OCI-LY7 (cell line): Measurements from ENCODE around the gene PHLDB1. TPM values are rescaled to one million over a fixed set of nuclear protein-coding genes. Genes with fewer than 3 reads are reported as not detected.

Source experiments
- BruUV-seq: library from RNA; stranded (reverse); fragments of 400-500 nt; replicated peaks from 2 replicates; lab custom pipeline; 2021; lab: Mats Ljungman, UMichigan
- CTCF ChIA-PET: fragments of 300-600 bp; sonication (Branson Sonifier 250); formaldehyde crosslinking; loops from one replicate; lab custom pipeline; 2022; ENCODE audit warnings: antibody characterized with exemption; ENCODE audit not compliant: unreplicated experiment; lab: Charles Lee
- POLR2A ChIA-PET: fragments of 300-600 bp; sonication (Branson Sonifier 250); formaldehyde crosslinking; loops from one replicate; lab custom pipeline; 2022; ENCODE audit warnings: antibody characterized with exemption; lab: Charles Lee
- DNase-seq: peaks from one replicate; pipeline ENCODE4 v3.0.0-alpha.2; 2015; ENCODE audit warnings: low spot score
- H2AFZ ChIP-seq: fragments of 200-600 bp; sonication (generic), shearing (Covaris generic); 2 replicates; pipeline ENCODE4 v1.6.1; 2014; ENCODE audit warnings: mild to moderate bottlenecking, antibody characterized with exemption, low read length, moderate library complexity
- H3K27ac ChIP-seq: fragments of 200-600 bp; sonication (generic); 2 replicates; pipeline ENCODE4 v1.5.1; 2014; ENCODE audit warnings: mixed run types, low read depth, mild to moderate bottlenecking, moderate library complexity, low read length, inconsistent platforms; ENCODE audit not compliant: poor library complexity, severe bottlenecking
- H3K36me3 ChIP-seq: fragments of 200-600 bp; sonication (generic); 2 replicates; pipeline ENCODE4 v1.6.1; 2014; ENCODE audit warnings: mild to moderate bottlenecking, antibody characterized with exemption, low read length, moderate library complexity, mixed read lengths; ENCODE audit not compliant: insufficient read depth
- H3K4me1 ChIP-seq: fragments of 200-600 bp; sonication (generic); 2 replicates; pipeline ENCODE4 v1.5.1; 2014; ENCODE audit warnings: mild to moderate bottlenecking, low read length; ENCODE audit not compliant: insufficient read depth, poor library complexity, severe bottlenecking
- H3K4me2 ChIP-seq: fragments of 200-600 bp; sonication (generic); 2 replicates; pipeline ENCODE4 v1.6.1; 2014; ENCODE audit warnings: mild to moderate bottlenecking, low read length
- H3K4me3 ChIP-seq: fragments of 200-600 bp; sonication (generic); 2 replicates; pipeline ENCODE4 v1.5.1; 2014; ENCODE audit warnings: mild to moderate bottlenecking, low read depth, low read length; ENCODE audit not compliant: poor library complexity, severe bottlenecking
- H3K79me2 ChIP-seq: fragments of 200-600 bp; sonication (generic); 2 replicates; pipeline ENCODE4 v1.6.1; 2016; ENCODE audit warnings: low read depth, mild to moderate bottlenecking, low read length, moderate library complexity, mixed read lengths; ENCODE audit not compliant: insufficient read depth
- H3K9me2 ChIP-seq: fragments of 200-600 bp; sonication (generic); 2 replicates; pipeline ENCODE4 v1.6.1; 2016; ENCODE audit warnings: mild to moderate bottlenecking, low read length, mixed read lengths; ENCODE audit not compliant: insufficient read depth
- H3K9me3 ChIP-seq: fragments of 200-600 bp; sonication (generic); 2 replicates; pipeline ENCODE4 v1.6.1; 2014; ENCODE audit warnings: mild to moderate bottlenecking, mixed run types, low read length, mixed read lengths
- H4K20me1 ChIP-seq: fragments of 200-600 bp; sonication (generic); 2 replicates; pipeline ENCODE4 v1.6.1; 2014; ENCODE audit warnings: mild to moderate bottlenecking, antibody characterized with exemption, low read length, moderate library complexity, mixed read lengths; ENCODE audit not compliant: insufficient read depth
- EZH2phosphoT487 ChIP-seq: fragments of 200-600 bp; sonication (generic); IDR thresholded peaks from 2 replicates; pipeline ENCODE4 v1.6.1; 2018; ENCODE audit warnings: low read depth, borderline replicate concordance, mild to moderate bottlenecking, mixed run types, antibody characterized with exemption, low read length, moderate library complexity, mixed read lengths
- intact Hi-C: fragments of 100-400 bp; cut with micrococcal nuclease; formaldehyde crosslinking; loops from one replicate; pipeline ENCODE4 v1.10.0; 2022; ENCODE audit not compliant: unreplicated experiment
- total RNA-seq, 2 experiments: library from RNA; depleted of rRNA in 1 of 2; stranded (reverse); fragments of >200 nt in 1 of 2; shearing (Covaris generic) in 1 of 2; gene quantifications; 2 replicates each; pipeline ENCODE4 v1.2.3, GENCODE V29; 2014 to 2022
- TF ChIP-seq, protein P1 (sequence below): fragments of 200-600 bp; sonication (generic); conservative IDR thresholded peaks from 2 replicates; pipeline ENCODE4 v1.5.1; 2014; ENCODE audit warnings: mild to moderate bottlenecking, antibody characterized with exemption, low read length, moderate library complexity, mixed read lengths

PHLDB1 gene
- total RNA-seq, 2 experiments from 2014 or later: 0.19 TPM; not detected in 1

DNA sequence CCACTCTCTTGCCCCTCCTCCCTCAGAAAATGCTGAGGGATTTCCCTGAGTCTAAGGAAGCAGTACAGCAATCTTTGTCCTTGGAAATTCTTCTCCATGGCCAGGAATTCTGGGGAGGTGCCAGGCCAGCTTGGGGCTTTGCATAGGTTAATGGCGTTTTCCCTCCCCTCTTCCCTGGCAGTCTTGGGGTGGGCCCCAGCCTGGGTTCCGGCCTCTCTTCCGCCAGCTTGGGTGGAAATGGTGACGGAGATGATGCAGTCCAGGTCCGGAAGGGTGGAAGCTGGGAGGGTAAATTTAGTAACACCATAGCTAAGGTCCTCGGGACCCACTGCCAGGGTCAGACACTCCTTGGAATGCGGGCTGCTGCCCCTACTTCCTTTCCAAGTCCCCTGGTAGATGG is 5.0 kb downstream of the PHLDB1 start:
- Histone ChIP-seq H3K27ac (no peak overlapping the region), H3K79me2 (no peaks in the 10 kb centered on the region), H3K9me3 (no peaks in the 10 kb centered on the region), H2AFZ (no peak overlapping the region), H3K4me2 (no peak overlapping the region), H3K36me3 (no peaks in the 10 kb centered on the region), H4K20me1 (no peaks in the 10 kb centered on the region), H3K4me3 (no peak overlapping the region), H3K4me1 (peaks cover 22% of the 10 kb centered on the region), H3K9me2 (no peaks in the 10 kb centered on the region)
- TF ChIP-seq, protein P1, sequence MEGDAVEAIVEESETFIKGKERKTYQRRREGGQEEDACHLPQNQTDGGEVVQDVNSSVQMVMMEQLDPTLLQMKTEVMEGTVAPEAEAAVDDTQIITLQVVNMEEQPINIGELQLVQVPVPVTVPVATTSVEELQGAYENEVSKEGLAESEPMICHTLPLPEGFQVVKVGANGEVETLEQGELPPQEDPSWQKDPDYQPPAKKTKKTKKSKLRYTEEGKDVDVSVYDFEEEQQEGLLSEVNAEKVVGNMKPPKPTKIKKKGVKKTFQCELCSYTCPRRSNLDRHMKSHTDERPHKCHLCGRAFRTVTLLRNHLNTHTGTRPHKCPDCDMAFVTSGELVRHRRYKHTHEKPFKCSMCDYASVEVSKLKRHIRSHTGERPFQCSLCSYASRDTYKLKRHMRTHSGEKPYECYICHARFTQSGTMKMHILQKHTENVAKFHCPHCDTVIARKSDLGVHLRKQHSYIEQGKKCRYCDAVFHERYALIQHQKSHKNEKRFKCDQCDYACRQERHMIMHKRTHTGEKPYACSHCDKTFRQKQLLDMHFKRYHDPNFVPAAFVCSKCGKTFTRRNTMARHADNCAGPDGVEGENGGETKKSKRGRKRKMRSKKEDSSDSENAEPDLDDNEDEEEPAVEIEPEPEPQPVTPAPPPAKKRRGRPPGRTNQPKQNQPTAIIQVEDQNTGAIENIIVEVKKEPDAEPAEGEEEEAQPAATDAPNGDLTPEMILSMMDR: no peak
- TF ChIP-seq EZH2phosphoT487: no peak
- no TSS peak for BruUV-seq
- CTCF ChIA-PET: interaction anchor here (0.7 kb wide), 1 partner anchor 19 kb away, joined by 3 read pairs; no protein-coding TSS in a partner anchor
- intact Hi-C loops: no loop called here
- no peak for DNase-seq
- POLR2A ChIA-PET: interaction anchor here (0.6 to 0.9 kb wide), 3 partner anchors 22 to 192 kb away, joined by 3 to 7 read pairs (median 3); no protein-coding TSS in a partner anchor

DNA sequence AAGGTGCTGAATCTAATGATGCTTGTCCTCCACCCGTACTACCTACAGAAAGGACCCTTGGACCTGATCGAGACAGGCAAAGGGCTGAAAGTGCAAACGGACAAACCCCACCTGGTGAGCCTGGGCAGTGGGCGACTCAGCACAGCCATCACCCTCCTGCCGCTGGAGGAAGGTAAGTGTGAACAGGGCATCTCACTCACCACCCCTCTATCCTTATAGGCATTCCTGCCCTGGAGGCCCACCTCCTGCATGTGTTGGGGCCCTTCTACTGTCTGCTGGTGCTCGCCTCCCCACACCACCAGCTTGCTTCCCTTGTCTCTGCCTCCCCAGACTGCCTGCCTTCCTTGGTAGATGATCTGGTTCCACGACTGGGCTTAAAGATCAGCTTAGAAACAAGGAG is 7.1 kb downstream of the PHLDB1 start:
- H3K79me2 ChIP-seq: no peaks in the 10 kb centered on the region
- H4K20me1 ChIP-seq: no peaks in the 10 kb centered on the region
- H3K4me3 ChIP-seq: no peak overlapping the region
- no peaks in the 10 kb centered on the region for H3K36me3 ChIP-seq
- H3K4me2 ChIP-seq: no peak overlapping the region
- ChIA-PET CTCF (interaction anchor here (0.7 kb wide), 1 partner anchor 1093 kb away, joined by 3 read pairs; no protein-coding TSS in a partner anchor), POLR2A (interaction anchor here (0.6 to 0.9 kb wide), 3 partner anchors 45 to 1001 kb away, joined by 3 to 4 read pairs (median 3); no protein-coding TSS in a partner anchor)
- intact Hi-C loops: no loop called here
- BruUV-seq: no TSS peak
- H3K9me3 ChIP-seq: no peaks in the 10 kb centered on the region
- no peak overlapping the region for H3K27ac ChIP-seq
- TF ChIP-seq, protein P1: no peak
- no peak for TF ChIP-seq EZH2phosphoT487
- H2AFZ ChIP-seq: no peak overlapping the region
- H3K9me2 ChIP-seq: no peaks in the 10 kb centered on the region
- no peak for DNase-seq
- H3K4me1 ChIP-seq: peaks cover 10% of the 10 kb centered on the region

GRCh38 chr11:118615282-118615975 is 8.0 kb downstream of the PHLDB1 start:
- H3K27ac ChIP-seq: no peak overlapping the region
- H3K36me3 ChIP-seq: no peaks in the 10 kb centered on the region
- H2AFZ ChIP-seq: no peak overlapping the region
- H3K4me3 ChIP-seq: no peak overlapping the region
- H4K20me1 ChIP-seq: no peaks in the 10 kb centered on the region
- no peak overlapping the region for H3K4me2 ChIP-seq
- H3K4me1 ChIP-seq: peaks cover 3% of the 10 kb centered on the region
- intact Hi-C loops: loop anchor here (5.0 kb wide), 1 partner anchor 468 kb away; no protein-coding TSS in a partner anchor
- ChIA-PET POLR2A (no interaction called here), CTCF (no interaction called here)
- BruUV-seq: no TSS peak
- no peaks in the 10 kb centered on the region for H3K9me3 ChIP-seq
- DNase-seq: no peak
- no peaks in the 10 kb centered on the region for H3K79me2 ChIP-seq
- H3K9me2 ChIP-seq: no peaks in the 10 kb centered on the region
- TF ChIP-seq, protein P1: no peak
- no peak for TF ChIP-seq EZH2phosphoT487
